HG03097 (cell line): Measurements from ENCODE around the gene IL2RA.
"Not testable (repeated sequence)": the region's sequence is repeated elsewhere in the genome, so short reads cannot be mapped to it uniquely, and the experiment has no call there.

Experiments used
- ATAC-seq: cut with Tn5 transposase; IDR thresholded peaks from one replicate; pipeline ENCODE4 v1.9.1; 2021; ENCODE audit not compliant: unreplicated experiment, low FRiP score

IL2RA gene

GRCh38 chr10:5963591-5963990 is 98.6 kb downstream of the IL2RA start:
- ATAC-seq = no peak

- no peak for ATAC-seq
Measured at GRCh38 chr10:5963071-5963470, 99.1 kb downstream of the IL2RA start.

- ATAC-seq = not testable (repeated sequence)
Measured at GRCh38 chr10:5962358-5962940, 99.7 kb downstream of the IL2RA start.

- ATAC-seq = no peak
Measured at GRCh38 chr10:5961405-5962100, 100.6 kb downstream of the IL2RA start.

GRCh38 chr10:5960973-5961275 is 101.2 kb downstream of the IL2RA start:
- not testable (repeated sequence) for ATAC-seq
